ENCODE measurements around the gene PDIK1L. TPM values are rescaled to one million over a fixed set of nuclear protein-coding genes. Genes with fewer than 3 reads are reported as not detected.

PDIK1L gene
- total and polyA plus RNA-seq, 9 of the 15 experiments (the other 6 are each of a cell fraction or from before 2014, with no cell fraction given), result 12.8 to 30.2 (median 21.5) TPM

DNA sequence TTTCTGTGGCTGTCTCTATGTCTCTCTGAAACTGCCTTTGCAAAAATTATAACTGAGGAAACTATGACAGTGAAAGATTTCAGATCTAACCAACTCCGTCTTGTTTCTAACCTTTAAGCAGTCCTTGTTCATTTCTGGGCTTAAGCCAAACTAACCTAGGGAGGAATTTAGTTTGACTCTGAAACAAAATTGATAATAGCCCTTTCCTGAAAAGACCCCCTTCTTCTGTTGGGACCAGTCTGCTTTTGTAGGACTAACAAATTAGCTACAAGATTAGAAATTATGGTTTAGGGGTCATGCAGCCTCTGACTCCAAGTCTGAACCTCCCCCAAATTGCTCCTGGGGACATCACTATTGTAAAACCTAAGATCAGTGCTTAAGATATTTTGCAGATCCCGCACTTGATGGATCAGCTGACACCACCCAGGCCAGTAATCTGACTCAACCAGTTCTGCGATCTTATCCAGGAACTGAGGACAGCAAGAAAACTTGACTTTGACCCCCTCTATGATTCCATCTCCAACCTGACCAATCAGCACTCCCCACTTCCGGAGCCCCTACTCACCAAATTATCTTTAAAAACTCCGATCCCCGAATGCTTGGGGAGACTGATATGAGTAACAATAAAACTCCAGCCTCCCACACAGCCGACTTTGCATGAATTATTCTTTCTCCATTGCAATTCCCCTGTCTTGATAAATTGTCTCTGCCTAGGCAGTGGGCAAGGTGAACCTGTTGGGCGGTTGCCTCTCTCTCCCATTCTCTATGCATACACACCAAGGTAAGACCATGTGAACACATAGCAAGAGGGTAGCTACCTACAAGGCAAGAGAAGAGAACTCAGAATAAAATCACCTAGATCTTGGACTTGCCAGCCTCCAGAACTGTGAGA lies 33.1 kb upstream of the PDIK1L start (continued):
- peak; percentile 81 for TF ChIP-seq MTA1 (IDR thresholded peaks at IDR 0.05; ENCODE audit: borderline replicate concordance)
- TF ChIP-seq DACH1 (IDR thresholded peaks at IDR 0.05; ENCODE audit: partially characterized antibody), result peak; percentile 68
- TF ChIP-seq EP400 (IDR thresholded peaks at IDR 0.05), result no peak
- TF ChIP-seq ZFPM2 (CRISPR knock-in tag; IDR thresholded peaks at IDR 0.05), result no peak
- TF ChIP-seq ZBTB8A (IDR thresholded peaks at IDR 0.05; ENCODE audit: partially characterized antibody), result no peak
- TF ChIP-seq, protein P1, sequence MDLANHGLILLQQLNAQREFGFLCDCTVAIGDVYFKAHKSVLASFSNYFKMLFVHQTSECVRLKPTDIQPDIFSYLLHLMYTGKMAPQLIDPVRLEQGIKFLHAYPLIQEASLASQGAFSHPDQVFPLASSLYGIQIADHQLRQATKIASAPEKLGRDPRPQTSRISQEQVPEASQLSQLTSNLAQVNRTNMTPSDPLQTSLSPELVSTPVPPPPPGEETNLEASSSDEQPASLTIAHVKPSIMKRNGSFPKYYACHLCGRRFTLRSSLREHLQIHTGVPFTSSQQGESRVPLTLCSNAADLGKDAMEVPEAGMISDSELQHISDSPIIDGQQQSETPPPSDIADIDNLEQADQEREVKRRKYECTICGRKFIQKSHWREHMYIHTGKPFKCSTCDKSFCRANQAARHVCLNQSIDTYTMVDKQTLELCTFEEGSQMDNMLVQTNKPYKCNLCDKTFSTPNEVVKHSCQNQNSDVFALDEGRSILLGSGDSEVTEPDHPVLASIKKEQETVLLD (IDR thresholded peaks at IDR 0.05), result peak; percentile 57; the same call in 1 of the 2 replicates
- TF ChIP-seq KLF16 (IDR thresholded peaks at IDR 0.05), result peak; percentile 66; the same call in 1 of the 2 replicates
- TF ChIP-seq, protein P2, sequence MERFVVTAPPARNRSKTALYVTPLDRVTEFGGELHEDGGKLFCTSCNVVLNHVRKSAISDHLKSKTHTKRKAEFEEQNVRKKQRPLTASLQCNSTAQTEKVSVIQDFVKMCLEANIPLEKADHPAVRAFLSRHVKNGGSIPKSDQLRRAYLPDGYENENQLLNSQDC (CRISPR knock-in tag; IDR thresholded peaks at IDR 0.05), result no peak
- peak; percentile 48; the same call in 1 of the 2 replicates for TF ChIP-seq CBFA2T2 (conservative IDR thresholded peaks at IDR 0.05)
- TF ChIP-seq KAT7 (CRISPR knock-in tag; IDR thresholded peaks at IDR 0.05; ENCODE audit: borderline replicate concordance), result no peak; the same call in 1 of the 2 replicates
- no peak for TF ChIP-seq ATF4 (CRISPR knock-in tag; IDR thresholded peaks at IDR 0.05)
- no peak for TF ChIP-seq SIRT6 (IDR thresholded peaks at IDR 0.05; ENCODE audit: low read depth, low read length)
- TF ChIP-seq GATAD2B (IDR thresholded peaks at IDR 0.05; ENCODE audit: borderline replicate concordance), result peak; percentile 83
- TF ChIP-seq, protein P3, sequence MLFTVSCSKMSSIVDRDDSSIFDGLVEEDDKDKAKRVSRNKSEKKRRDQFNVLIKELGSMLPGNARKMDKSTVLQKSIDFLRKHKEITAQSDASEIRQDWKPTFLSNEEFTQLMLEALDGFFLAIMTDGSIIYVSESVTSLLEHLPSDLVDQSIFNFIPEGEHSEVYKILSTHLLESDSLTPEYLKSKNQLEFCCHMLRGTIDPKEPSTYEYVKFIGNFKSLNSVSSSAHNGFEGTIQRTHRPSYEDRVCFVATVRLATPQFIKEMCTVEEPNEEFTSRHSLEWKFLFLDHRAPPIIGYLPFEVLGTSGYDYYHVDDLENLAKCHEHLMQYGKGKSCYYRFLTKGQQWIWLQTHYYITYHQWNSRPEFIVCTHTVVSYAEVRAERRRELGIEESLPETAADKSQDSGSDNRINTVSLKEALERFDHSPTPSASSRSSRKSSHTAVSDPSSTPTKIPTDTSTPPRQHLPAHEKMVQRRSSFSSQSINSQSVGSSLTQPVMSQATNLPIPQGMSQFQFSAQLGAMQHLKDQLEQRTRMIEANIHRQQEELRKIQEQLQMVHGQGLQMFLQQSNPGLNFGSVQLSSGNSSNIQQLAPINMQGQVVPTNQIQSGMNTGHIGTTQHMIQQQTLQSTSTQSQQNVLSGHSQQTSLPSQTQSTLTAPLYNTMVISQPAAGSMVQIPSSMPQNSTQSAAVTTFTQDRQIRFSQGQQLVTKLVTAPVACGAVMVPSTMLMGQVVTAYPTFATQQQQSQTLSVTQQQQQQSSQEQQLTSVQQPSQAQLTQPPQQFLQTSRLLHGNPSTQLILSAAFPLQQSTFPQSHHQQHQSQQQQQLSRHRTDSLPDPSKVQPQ (CRISPR knock-in tag; IDR thresholded peaks at IDR 0.05; ENCODE audit: borderline replicate concordance), result no peak
- TF ChIP-seq, protein P4, sequence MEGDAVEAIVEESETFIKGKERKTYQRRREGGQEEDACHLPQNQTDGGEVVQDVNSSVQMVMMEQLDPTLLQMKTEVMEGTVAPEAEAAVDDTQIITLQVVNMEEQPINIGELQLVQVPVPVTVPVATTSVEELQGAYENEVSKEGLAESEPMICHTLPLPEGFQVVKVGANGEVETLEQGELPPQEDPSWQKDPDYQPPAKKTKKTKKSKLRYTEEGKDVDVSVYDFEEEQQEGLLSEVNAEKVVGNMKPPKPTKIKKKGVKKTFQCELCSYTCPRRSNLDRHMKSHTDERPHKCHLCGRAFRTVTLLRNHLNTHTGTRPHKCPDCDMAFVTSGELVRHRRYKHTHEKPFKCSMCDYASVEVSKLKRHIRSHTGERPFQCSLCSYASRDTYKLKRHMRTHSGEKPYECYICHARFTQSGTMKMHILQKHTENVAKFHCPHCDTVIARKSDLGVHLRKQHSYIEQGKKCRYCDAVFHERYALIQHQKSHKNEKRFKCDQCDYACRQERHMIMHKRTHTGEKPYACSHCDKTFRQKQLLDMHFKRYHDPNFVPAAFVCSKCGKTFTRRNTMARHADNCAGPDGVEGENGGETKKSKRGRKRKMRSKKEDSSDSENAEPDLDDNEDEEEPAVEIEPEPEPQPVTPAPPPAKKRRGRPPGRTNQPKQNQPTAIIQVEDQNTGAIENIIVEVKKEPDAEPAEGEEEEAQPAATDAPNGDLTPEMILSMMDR (IDR thresholded peaks at IDR 0.05 in 2 of 3, conservative IDR thresholded peaks at IDR 0.05 in 1 of 3; ENCODE audit: insufficient read depth in 2 of 3, low read depth in 1 of 3, low read length in 3 of 3), result no peak
- TF ChIP-seq HLTF (IDR thresholded peaks at IDR 0.05), result no peak
- TF ChIP-seq GABPB1 (CRISPR knock-in tag; IDR thresholded peaks at IDR 0.05), result no peak
